ENCODE results near the gene TMEM259. TPM values are rescaled to one million over a fixed set of nuclear protein-coding genes. Genes with fewer than 3 reads are reported as not detected.

TMEM259 gene
- total and polyA plus RNA-seq, 2 donors (not counting 3 experiments of a cell fraction or from before 2014, with no cell fraction given): 142 to 297 TPM

- DNase-seq (ENCODE audit: low read depth, low spot score) (no peak), FAIRE-seq (no peak)
- H3K9me1 ChIP-seq (replicated peaks; ENCODE audit: control insufficient read depth, extremely low read depth, insufficient read depth, low read length): no peaks in the 10 kb centered on the region
- intact Hi-C loops (cut with micrococcal nuclease): no loop called here
- POLR2A ChIA-PET: no interaction called here
- no peaks in the 10 kb centered on the region for H3K36me3 ChIP-seq (ENCODE audit: control insufficient read depth in 2 of 2, extremely low read depth in 1 of 2, insufficient read depth in 2 of 2, low read length in 2 of 2)
- H3K27me3 ChIP-seq (ENCODE audit: control insufficient read depth in 2 of 2, insufficient read depth in 2 of 2, low read length in 2 of 2): no peaks in the 10 kb centered on the region
- no peak overlapping the region for H3K4me2 ChIP-seq (ENCODE audit: insufficient read depth, low read length)
- no peak overlapping the region for H3K4me3 ChIP-seq (replicated peaks in 1 of 3; ENCODE audit: insufficient read depth in 1 of 3, low read depth in 1 of 3, low read length in 3 of 3)
- CTCF ChIA-PET: no interaction called here
- H3K79me2 ChIP-seq (ENCODE audit: control insufficient read depth, insufficient read depth, low read length): no peaks in the 10 kb centered on the region
- no peak overlapping the region for H3K27ac ChIP-seq (ENCODE audit: insufficient read depth, low read depth, low read length)
- dilution Hi-C loops (cut with MboI; ENCODE audit: extremely low pct_ligation_motif_present, low sequenced_read_pairs): no loop called here
- no peaks in the 10 kb centered on the region for H3K9me3 ChIP-seq (replicated peaks; ENCODE audit: control insufficient read depth, insufficient read depth, low read length)
- H3K4me1 ChIP-seq (ENCODE audit: control insufficient read depth, extremely low read depth, insufficient read depth, low read length): no peaks in the 10 kb centered on the region
- H4K20me1 ChIP-seq (replicated peaks; ENCODE audit: control insufficient read depth, extremely low read depth, insufficient read depth, low read length): no peaks in the 10 kb centered on the region
- no peak for TF ChIP-seq MAX (IDR thresholded peaks at IDR 0.05; ENCODE audit: insufficient read depth, insufficient read length)
- no peak for TF ChIP-seq POLR2AphosphoS5 (IDR thresholded peaks at IDR 0.05; ENCODE audit: insufficient read depth, low read depth, low read length)
- no peak for TF ChIP-seq FOS (IDR thresholded peaks at IDR 0.05; ENCODE audit: borderline replicate concordance, insufficient read depth, low read length)
- no peak for TF ChIP-seq CTCF (IDR thresholded peaks at IDR 0.05; ENCODE audit: extremely low read depth in 1 of 2, insufficient read depth in 1 of 2, low read depth in 1 of 2, low read length in 2 of 2)
- TF ChIP-seq GATA2 (IDR thresholded peaks at IDR 0.05; ENCODE audit: insufficient read depth, insufficient read length, low read depth, low read length): no peak
- no peak for TF ChIP-seq POLR2A (IDR thresholded peaks at IDR 0.05; ENCODE audit: low read depth, low read length)
- no peak for TF ChIP-seq JUN (IDR thresholded peaks at IDR 0.05; ENCODE audit: borderline replicate concordance, insufficient read depth, insufficient read length, low read depth)
- TF ChIP-seq MYC (IDR thresholded peaks at IDR 0.05; ENCODE audit: low read depth, low read length): no peak
- no peak for TF ChIP-seq EZH2 (IDR thresholded peaks at IDR 0.05; ENCODE audit: borderline replicate concordance, low read depth, low read length, severe bottlenecking)
- H2AFZ ChIP-seq (ENCODE audit: low read depth, low read length): no peak overlapping the region
- BruUV-seq (replicated peaks): no TSS peak
- no peak overlapping the region for H3K9ac ChIP-seq (replicated peaks; ENCODE audit: extremely low read depth, insufficient read depth, low read length)
Observed at GRCh38 chr19:1050989-1051788, 30.3 kb upstream of the TMEM259 start.
